Endometrial microvascular endothelial cells (primary cell): ENCODE measurements around the gene SUSD6. TPM values are rescaled to one million over a fixed set of nuclear protein-coding genes. Genes with fewer than 3 reads are reported as not detected.
"Not testable (repeated sequence)": the region's sequence is repeated elsewhere in the genome, so short reads cannot be mapped to it uniquely, and the experiment has no call there.

Experiments used
- in situ Hi-C: cut with HindIII; loops from 2 replicates; pipeline ENCODE4 v1.10.0; 2017; ENCODE audit warnings: low sequenced_read_pairs, low pct_unique_long_range_greater_than_20kb; ENCODE audit errors: inconsistent ontology term
- total RNA-seq: library from RNA; depleted of rRNA; stranded (reverse); fragments of >200 nt; gene quantifications from one replicate; pipeline ENCODE4 v1.2.3, GENCODE V29; 2015; ENCODE audit errors: inconsistent ontology term

Gene SUSD6
- total RNA-seq, 1 donor from 2014 or later: 12.5 TPM

- in situ Hi-C loops: no loop called here
Observed at GRCh38 chr14:69701291-69701690, 89.9 kb downstream of the SUSD6 start.

GRCh38 chr14:69701857-69702256 is 90.5 kb downstream of the SUSD6 start:
- in situ Hi-C loops: no loop called here

DNA sequence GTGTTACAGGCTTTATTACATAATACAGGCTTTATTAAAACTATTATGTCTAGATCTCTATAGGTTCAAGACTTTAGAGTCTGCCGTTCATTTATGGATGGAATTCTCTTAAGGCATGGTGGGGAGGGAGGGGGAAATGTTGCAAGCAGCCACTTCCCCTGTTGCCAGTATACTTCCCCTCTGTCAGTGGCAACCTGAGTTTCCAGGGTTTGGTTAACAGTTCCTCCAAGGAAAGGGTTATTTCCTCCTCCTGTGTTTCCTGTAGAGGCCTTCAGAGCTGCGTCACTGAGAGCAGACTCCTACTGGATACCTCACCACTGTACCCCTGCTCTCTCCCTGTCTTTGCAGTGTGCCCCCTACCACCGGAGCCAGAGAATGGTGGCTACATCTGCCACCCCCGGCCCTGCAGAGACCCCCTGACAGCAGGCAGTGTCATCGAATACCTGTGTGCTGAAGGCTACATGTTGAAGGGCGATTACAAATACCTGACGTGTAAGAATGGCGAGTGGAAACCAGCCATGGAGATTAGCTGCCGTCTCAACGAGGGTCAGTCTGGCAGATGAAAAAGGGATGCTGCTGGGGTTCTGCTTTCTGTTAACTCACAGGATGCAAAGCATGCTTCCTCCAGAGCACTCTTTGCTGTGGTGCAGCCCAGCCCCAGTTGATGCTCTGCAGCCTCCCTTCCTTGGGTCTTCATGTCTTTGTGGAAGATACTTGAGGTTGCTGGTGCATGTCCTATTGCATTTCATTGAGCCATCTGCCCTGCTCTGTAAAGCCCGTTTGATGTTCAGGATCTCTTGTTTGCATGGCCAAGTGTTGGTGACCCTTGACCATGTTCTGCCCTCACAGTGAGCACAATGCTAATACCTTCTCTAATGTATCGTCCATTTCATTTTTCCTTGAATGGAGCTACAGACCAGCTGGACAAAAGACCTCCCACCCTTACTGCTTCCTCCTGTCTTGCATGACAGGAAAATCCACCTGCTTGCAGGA is 91.9 kb downstream of the SUSD6 start:
- in situ Hi-C loops: no loop called here

DNA sequence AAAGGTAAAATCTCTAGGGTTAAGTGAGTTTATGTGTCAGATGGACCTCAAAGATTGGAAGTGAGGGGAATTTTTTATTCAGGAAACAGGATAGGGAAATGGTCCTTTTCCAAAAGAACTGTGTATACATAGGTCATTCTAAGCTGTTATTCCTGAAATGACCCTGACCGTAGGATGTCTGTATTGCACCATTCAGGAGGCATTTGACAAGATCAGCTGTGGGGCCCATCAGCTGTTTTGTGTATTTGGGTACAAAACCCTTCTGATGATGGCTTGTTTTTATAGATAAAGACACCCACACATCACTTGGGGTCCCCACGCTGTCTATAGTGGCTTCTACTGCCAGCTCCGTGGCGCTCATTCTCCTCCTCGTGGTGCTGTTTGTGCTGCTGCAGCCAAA is 92.9 kb downstream of the SUSD6 start:
- in situ Hi-C loops: no loop called here

DNA sequence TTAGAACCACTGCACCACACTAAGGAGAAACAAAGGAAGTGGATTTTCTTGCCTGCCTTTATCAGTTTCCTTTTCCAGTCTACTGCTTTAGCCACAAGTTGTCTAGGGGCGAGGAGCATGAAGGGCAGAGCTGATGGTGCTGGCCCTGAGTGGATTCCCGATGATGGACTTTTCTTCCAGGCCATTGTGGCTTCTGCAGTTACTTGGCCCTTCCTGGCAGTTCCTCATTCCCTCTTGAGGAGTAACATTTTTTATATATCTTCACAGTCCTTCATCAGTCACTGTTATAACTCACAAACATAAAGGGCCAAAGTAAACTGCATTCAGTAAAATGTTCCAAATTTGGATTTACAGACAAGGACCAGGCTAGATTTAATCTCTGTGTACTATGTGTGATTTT is 94.3 kb downstream of the SUSD6 start:
- in situ Hi-C loops: no loop called here

DNA sequence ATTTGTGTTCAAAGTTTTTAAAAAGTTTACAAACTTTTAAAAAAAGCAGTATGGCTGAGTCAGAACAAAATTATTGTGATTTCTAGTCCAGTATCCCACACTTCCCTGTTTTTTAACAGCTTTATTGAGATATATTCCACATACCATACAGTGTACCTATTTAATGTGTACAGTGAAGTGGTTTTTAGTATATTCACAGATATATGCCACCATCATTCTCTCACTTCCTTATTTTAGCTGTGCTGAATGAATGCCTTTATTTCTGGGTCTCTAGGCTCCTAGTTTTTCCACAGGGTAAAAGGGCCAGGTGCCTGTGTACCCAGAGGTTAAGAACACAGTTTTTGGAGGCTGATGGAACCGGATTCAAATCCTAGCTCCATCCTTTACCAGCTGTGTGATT is 96.7 kb downstream of the SUSD6 start:
- in situ Hi-C loops: no loop called here

GRCh38 chr14:69708586-69709560 is 97.5 kb downstream of the SUSD6 start:
- in situ Hi-C loops: no loop called here

DNA sequence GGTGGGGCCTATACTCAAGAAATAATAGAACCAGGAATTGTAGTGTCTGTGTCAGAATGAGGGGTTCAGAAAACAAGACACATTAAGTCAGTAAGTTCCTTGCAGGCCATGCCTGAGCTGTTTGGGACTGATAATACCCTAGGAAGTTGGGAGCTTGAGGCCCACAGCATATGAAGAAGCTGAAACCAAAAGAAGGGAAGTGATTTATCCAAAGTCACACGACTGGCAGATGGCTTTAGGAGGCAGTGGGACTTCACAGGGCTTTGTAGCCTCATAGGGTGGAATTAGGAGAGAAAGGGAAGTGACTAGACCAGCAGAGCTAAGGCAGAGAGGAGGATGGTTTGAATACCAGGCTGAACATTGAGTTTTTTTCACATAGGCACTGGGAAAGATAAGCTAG is 99.0 kb downstream of the SUSD6 start:
- in situ Hi-C loops: no loop called here

DNA sequence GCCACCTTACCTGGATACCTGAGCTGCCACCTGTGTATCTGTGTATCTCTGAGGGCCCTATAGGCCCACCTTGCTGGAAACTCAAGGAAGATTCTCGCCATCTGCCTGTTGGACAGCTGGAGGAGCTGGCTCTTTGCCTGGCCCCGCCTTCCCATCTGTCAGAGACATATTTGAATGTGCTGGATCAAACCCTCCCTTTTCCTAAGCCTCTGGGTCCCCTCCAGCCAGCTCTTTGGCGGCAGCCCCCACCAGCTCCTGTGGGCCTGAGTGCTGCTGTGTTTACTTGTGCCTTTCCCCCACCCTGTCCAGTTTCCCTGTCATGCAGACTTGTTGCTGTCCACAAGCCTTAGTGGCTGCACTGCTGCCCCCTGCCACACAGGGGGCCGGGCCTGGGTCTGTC is 99.7 kb downstream of the SUSD6 start:
- in situ Hi-C loops: no loop called here

GRCh38 chr14:69711477-69711876 is 100.1 kb downstream of the SUSD6 start:
- in situ Hi-C loops: no loop called here

GRCh38 chr14:69711881-69712560 is 100.6 kb downstream of the SUSD6 start:
- in situ Hi-C loops: no loop called here

DNA sequence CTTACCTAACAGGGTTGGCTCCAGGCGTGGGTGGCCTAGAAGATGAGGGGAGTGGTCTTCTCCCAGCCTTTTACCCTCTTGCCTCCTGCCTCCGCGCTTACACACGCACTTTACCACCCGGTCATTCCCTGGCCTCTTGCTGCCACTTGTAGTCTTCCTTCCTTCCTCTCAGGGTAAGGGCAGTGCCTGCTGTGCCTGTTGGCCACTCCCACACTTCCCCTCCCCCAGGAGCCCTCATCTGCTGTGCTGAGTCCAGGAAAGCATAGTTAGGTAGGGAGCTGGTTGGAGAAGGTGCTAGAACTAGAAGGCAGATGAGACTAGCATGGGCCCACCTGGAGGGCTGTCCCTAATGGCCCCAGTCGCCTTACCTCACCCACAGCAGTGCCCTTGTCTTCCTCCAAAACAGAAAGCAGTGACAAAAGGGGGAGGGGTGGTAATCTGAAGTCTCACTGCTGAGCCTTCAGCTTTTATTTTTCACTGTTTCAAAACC is 101.2 kb downstream of the SUSD6 start:
- in situ Hi-C loops: no loop called here

- in situ Hi-C loops: no loop called here
Observed at GRCh38 chr14:69713209-69713781, 101.9 kb downstream of the SUSD6 start.

- in situ Hi-C loops: no loop called here
Observed at GRCh38 chr14:69713993-69714679, 102.7 kb downstream of the SUSD6 start.

DNA sequence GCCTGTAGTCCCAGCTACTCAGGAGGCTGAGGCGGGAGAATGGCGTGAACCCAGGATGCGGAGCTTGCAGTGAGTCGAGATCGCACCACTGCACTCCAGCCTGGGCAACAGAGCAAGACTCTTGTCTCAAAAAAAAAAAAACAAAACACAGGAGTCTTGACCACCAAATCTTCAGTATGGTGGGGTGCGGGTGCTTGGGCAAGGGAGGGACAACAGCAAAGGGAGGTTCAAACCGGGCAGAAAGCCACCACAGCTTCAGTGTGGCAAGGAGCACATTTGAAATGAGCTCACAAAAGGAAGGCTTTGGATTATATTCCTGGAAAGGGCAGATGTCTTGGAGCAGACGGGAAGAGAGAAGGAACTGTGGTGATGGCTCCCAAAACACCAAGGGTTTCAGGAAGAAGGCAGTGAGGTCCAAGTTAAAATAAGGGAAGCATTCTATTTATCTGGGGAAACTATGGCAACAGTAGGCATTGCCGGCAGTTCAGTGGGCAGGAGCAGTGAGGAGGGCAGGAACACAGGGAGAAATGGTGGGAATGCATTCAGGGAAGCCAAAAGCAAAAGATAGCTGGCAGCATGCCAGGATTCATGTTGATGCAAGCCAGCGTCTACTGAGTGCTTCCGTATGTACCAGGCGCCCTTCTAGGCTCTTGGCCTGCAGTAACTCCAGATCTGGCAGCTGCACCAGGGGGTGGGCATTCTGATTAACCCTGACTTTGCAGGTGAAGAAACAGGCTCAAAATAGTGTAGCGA is 104.5 kb downstream of the SUSD6 start:
- in situ Hi-C loops: no loop called here

- in situ Hi-C loops: no loop called here
Observed at GRCh38 chr14:69716478-69717187, 105.2 kb downstream of the SUSD6 start.

GRCh38 chr14:69718614-69719013 is 107.2 kb downstream of the SUSD6 start:
- in situ Hi-C loops: not testable (repeated sequence)
